ENCODE results near the gene WDFY4. TPM values are rescaled to one million over a fixed set of nuclear protein-coding genes. Genes with fewer than 3 reads are reported as not detected.

WDFY4 gene
- total and polyA plus RNA-seq, 2 of the 13 experiments (the other 11 are each of a cell fraction or from before 2014, with no cell fraction given) = not detected

DNA sequence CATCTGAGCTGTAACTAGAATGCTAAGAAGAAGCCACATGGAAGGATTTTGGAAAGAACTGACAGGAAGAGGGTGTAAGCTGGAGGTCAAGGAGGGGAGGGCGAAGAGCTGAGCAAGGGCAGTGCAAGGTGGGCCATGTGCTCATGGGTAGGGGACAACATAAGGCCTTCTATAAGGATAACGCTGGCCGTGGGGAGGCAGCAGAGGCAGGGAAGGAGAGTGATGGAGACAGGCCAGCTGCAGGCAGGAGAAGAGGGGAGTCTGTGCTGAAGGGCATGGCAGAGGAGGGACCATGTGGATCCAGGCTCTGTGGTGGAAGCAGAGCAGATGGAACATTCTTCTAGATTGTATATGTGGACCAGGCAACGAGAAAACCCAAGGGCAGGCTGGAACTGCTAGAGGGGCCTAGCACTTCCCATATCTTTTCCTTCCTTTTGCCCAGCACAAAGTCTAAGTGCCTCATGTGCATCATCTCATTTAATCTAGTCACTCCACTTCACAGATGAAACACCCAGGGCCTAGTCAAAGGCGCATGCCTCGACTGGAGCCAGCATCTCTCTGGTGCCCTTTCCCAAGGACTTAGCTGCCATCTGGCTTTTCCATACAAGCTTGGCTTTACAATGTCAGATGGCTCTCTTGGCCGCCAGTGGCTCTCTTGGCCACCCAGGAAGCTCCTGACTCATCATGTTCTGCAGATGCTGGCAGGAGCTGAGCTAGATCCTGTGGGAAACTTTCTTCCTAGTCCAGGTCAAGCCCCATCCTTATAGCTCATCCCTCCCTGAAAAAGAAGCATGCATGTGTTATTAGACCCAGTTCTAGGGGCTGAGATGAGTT, 248.4 kb downstream of the WDFY4 start:
- H2AFZ ChIP-seq (ENCODE audit: low read length) = no peak overlapping the region
- no peaks in the 10 kb centered on the region for H3K36me3 ChIP-seq (replicated peaks in 1 of 2; ENCODE audit: control insufficient read depth in 1 of 2, insufficient read depth in 2 of 2, low read length in 2 of 2)
- in situ Hi-C loops (cut with HindIII; ENCODE audit: extremely low pct_ligation_motif_present, low pct_unique_long_range_greater_than_20kb) (no loop called here), intact Hi-C loops (cut with micrococcal nuclease; ENCODE audit: unreplicated experiment) (no loop called here)
- H3K79me2 ChIP-seq (ENCODE audit: insufficient read depth, low read length) = no peaks in the 10 kb centered on the region
- peaks cover 0 to 15% of the 10 kb centered on the region in 2 experiments; a peak in 2 of 5 replicates for H3K27me3 ChIP-seq (ENCODE audit: control insufficient read depth in 1 of 2, insufficient read depth in 2 of 2, low read length in 2 of 2)
- 11% methylated on average over 7 of the region's 7 CpGs for WGBS (ENCODE audit: low lambda C conversion rate)
- ChIA-PET POLR2A (no interaction called here), CTCF (ENCODE audit: low intra/inter-chr PET ratio, low total read pairs) (no interaction called here)
- TF ChIP-seq, protein P1, sequence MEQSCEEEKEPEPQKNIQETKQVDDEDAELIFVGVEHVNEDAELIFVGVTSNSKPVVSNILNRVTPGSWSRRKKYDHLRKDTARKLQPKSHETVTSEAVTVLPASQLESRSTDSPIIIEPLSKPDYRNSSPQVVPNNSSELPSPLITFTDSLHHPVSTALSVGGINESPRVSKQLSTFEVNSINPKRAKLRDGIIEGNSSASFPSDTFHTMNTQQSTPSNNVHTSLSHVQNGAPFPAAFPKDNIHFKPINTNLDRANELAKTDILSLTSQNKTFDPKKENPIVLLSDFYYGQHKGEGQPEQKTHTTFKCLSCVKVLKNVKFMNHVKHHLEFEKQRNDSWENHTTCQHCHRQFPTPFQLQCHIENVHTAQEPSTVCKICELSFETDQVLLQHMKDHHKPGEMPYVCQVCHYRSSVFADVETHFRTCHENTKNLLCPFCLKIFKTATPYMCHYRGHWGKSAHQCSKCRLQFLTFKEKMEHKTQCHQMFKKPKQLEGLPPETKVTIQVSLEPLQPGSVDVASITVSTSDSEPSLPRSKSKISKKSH (CRISPR knock-in tag; IDR thresholded peaks at IDR 0.05; ENCODE audit: borderline replicate concordance) = no peak
- TF ChIP-seq, protein P2, sequence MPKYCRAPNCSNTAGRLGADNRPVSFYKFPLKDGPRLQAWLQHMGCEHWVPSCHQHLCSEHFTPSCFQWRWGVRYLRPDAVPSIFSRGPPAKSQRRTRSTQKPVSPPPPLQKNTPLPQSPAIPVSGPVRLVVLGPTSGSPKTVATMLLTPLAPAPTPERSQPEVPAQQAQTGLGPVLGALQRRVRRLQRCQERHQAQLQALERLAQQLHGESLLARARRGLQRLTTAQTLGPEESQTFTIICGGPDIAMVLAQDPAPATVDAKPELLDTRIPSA (CRISPR knock-in tag; IDR thresholded peaks at IDR 0.05; ENCODE audit: borderline replicate concordance) = no peak
- TF ChIP-seq ISX (CRISPR knock-in tag; conservative IDR thresholded peaks at IDR 0.05) (no peak), MBD4 (IDR thresholded peaks at IDR 0.05; ENCODE audit: borderline replicate concordance, low read length) (no peak), MTF1 (CRISPR knock-in tag; IDR thresholded peaks at IDR 0.05) (no peak), ZNF552 (CRISPR knock-in tag; IDR thresholded peaks at IDR 0.05; ENCODE audit: borderline replicate concordance) (no peak), ZKSCAN1 (IDR thresholded peaks at IDR 0.05; ENCODE audit: low read length) (no peak)
- no TSS peak for BruUV-seq (replicated peaks)
- H3K4me3 ChIP-seq (replicated peaks in 1 of 3; ENCODE audit: insufficient read depth in 1 of 3, low read depth in 2 of 3, low read length in 3 of 3) = no peak overlapping the region
- H3K27ac ChIP-seq (ENCODE audit: extremely low read length, insufficient read depth, low read length) = no peak overlapping the region
- H3K9ac ChIP-seq (ENCODE audit: insufficient read depth, low read depth, low read length) = no peak overlapping the region
- no peaks in the 10 kb centered on the region for H4K20me1 ChIP-seq (ENCODE audit: insufficient read depth, low read length)
- no peak for FAIRE-seq
- H3K4me1 ChIP-seq (ENCODE audit: insufficient read depth, low read length) = no peaks in the 10 kb centered on the region
- no peaks in the 10 kb centered on the region for H3K9me3 ChIP-seq (ENCODE audit: low read length)
- ATAC-seq = no peak
- DNase-seq (ENCODE audit: low spot score) = no peak
- no peak overlapping the region for H3K4me2 ChIP-seq (ENCODE audit: low read depth, low read length)

All from HepG2 (cell line).